A549 (cell line): Measurements from ENCODE around the gene ACVR1. TPM values are rescaled to one million over a fixed set of nuclear protein-coding genes. Genes with fewer than 3 reads are reported as not detected.

Experiments used
- ATAC-seq, 2 experiments: fragments of 200-7000 bp in 1 of 2; fragments of >200 bp in 1 of 2; cut with Nextera tagmentation in 1 of 2; cut with Tn5 transposase in 1 of 2; 3 replicates each; pipeline versions ENCODE4 v1.8.0 to v1.9.1; 2018 to 2020; ENCODE audit warnings: mild to moderate bottlenecking in 1 of 2, moderate library complexity in 1 of 2
- CTCF ChIA-PET: fragments of 300-600 bp; sonication (Branson Sonifier 250); formaldehyde crosslinking; extraction: SDS; loops from one replicate; lab custom pipeline; 2021; ENCODE audit warnings: antibody characterized with exemption, inconsistent platforms; lab: Yijun Ruan, JAX
- POLR2A ChIA-PET: fragments of 350-600 bp; formaldehyde crosslinking; extraction: SDS; loops from one replicate; lab custom pipeline; 2021; ENCODE audit warnings: antibody characterized with exemption, inconsistent platforms; lab: Yijun Ruan, JAX
- DNase-seq, 2 experiments: peaks; one replicate each; pipeline versions ENCODE4 v3.0.0 to v3.0.0-alpha.2; 2011 to 2016; ENCODE audit warnings: low read depth in 1 of 2, low spot score in 1 of 2
- FAIRE-seq: peaks from 2 replicates; lab custom pipeline; 2011; peaks lifted over from hg19 to GRCh38; lab: Jason Lieb, UNC
- H3K27ac ChIP-seq, 2 experiments: fragments of >200 bp; sonication (Bioruptor Twin); formaldehyde crosslinking; 3 replicates each; pipeline ENCODE4 v1.5.1; 2016 to 2017
- H3K4me1 ChIP-seq: fragments of >200 bp; sonication (Bioruptor Twin); formaldehyde crosslinking; 3 replicates; pipeline ENCODE4 v1.6.1; 2016
- H3K4me2 ChIP-seq: fragments of >200 bp; sonication (Bioruptor Twin); formaldehyde crosslinking; 3 replicates; pipeline ENCODE4 v1.6.1; 2016
- H3K4me3 ChIP-seq: fragments of >200 bp; sonication (Bioruptor Twin); formaldehyde crosslinking; 3 replicates; pipeline ENCODE4 v1.5.1; 2016
- H3K9me3 ChIP-seq: fragments of >200 bp; sonication (Bioruptor Twin); formaldehyde crosslinking; 3 replicates; pipeline ENCODE4 v1.6.1; 2016
- CBX2 ChIP-seq: fragments of 200-600 bp; sonication (generic); IDR thresholded peaks from 2 replicates; pipeline ENCODE4 v1.6.1; 2016; ENCODE audit warnings: low read depth, mild to moderate bottlenecking, borderline replicate concordance
- CBX8 ChIP-seq: fragments of 200-600 bp; sonication (generic); IDR thresholded peaks from 2 replicates; pipeline ENCODE4 v1.6.1; 2016
- CEBPB ChIP-seq, 2 experiments: fragments of >200 bp in 1 of 2; sonication (Bioruptor Twin) in 1 of 2; formaldehyde crosslinking in 1 of 2; IDR thresholded peaks; 2 replicates each; pipeline ENCODE4 v1.6.1; 2012 to 2016
- CHD4 ChIP-seq: fragments of 200-600 bp; sonication (generic); IDR thresholded peaks from 2 replicates; pipeline ENCODE4 v1.6.1; 2016; ENCODE audit warnings: antibody characterized with exemption, mild to moderate bottlenecking, borderline replicate concordance
- EHF ChIP-seq: fragments of 250-450 bp; sonication (Bioruptor Pico); IDR thresholded peaks from 2 replicates; pipeline ENCODE4 v1.5.0; 2020; ENCODE audit warnings: mild to moderate bottlenecking
- EHMT2 ChIP-seq: fragments of 200-600 bp; sonication (generic); IDR thresholded peaks from 2 replicates; pipeline ENCODE4 v1.6.1; 2016; ENCODE audit warnings: antibody characterized with exemption, low read depth, mild to moderate bottlenecking, moderate library complexity
- FOSB ChIP-seq: fragments of 250-450 bp; sonication (Bioruptor Pico); IDR thresholded peaks from 2 replicates; pipeline ENCODE4 v1.5.0; 2020; ENCODE audit warnings: mild to moderate bottlenecking, moderate library complexity
- HES2 ChIP-seq: fragments of >200 bp; sonication (Bioruptor Twin); formaldehyde crosslinking; IDR thresholded peaks from 2 replicates; pipeline ENCODE4 v1.6.1; 2016
- HOXA7 ChIP-seq: fragments of 250-450 bp; sonication (Bioruptor Pico); IDR thresholded peaks from 2 replicates; pipeline ENCODE4 v1.5.0; 2020; ENCODE audit warnings: mild to moderate bottlenecking, moderate library complexity
- HOXB13 ChIP-seq: fragments of 250-450 bp; sonication (Bioruptor Pico); IDR thresholded peaks from 2 replicates; pipeline ENCODE4 v1.5.0; 2020; ENCODE audit warnings: low read depth, mild to moderate bottlenecking, moderate library complexity
- KDM1A ChIP-seq: fragments of 200-600 bp; sonication (generic); IDR thresholded peaks from 2 replicates; pipeline ENCODE4 v1.6.1; 2016; ENCODE audit warnings: low read depth, mild to moderate bottlenecking
- PBX3 ChIP-seq: IDR thresholded peaks from 2 replicates; pipeline ENCODE4 v1.6.1; 2012
- PHF8 ChIP-seq: fragments of 200-600 bp; sonication (generic); IDR thresholded peaks from 2 replicates; pipeline ENCODE4 v1.6.1; 2016; ENCODE audit warnings: low read depth, mild to moderate bottlenecking, antibody characterized with exemption, moderate library complexity, borderline replicate concordance
- POLR2AphosphoS2 ChIP-seq: conservative IDR thresholded peaks from 2 replicates; pipeline ENCODE4 v1.6.1; 2012; ENCODE audit warnings: low read length, improper control_type of control experiment, inconsistent platforms
- RAD21 ChIP-seq, 2 experiments: fragments of >200 bp in 1 of 2; sonication (Bioruptor Twin) in 1 of 2; formaldehyde crosslinking in 1 of 2; IDR thresholded peaks in 1 of 2; conservative IDR thresholded peaks in 1 of 2; 2 replicates in 1 of 2; 3 replicates in 1 of 2; pipeline ENCODE4 v1.6.1; 2012 to 2018; ENCODE audit warnings: inconsistent platforms in 1 of 2
- RARB ChIP-seq: fragments of 250-450 bp; sonication (Bioruptor Pico); IDR thresholded peaks from 2 replicates; pipeline ENCODE4 v1.8.0; 2021; ENCODE audit warnings: mild to moderate bottlenecking, moderate library complexity
- RCOR1 ChIP-seq: fragments of 150-350 bp; IDR thresholded peaks from 2 replicates; pipeline ENCODE4 v1.6.1; 2014; ENCODE audit warnings: antibody characterized with exemption, low read length, low read depth
- ZC3H11A ChIP-seq: fragments of 450-650 bp; IDR thresholded peaks from 2 replicates; pipeline ENCODE4 v1.6.1; 2014; ENCODE audit warnings: antibody characterized with exemption, mild to moderate bottlenecking
- ZFP36 ChIP-seq: fragments of 450-650 bp; IDR thresholded peaks from 2 replicates; pipeline ENCODE4 v1.6.1; 2014; ENCODE audit warnings: borderline replicate concordance; ENCODE audit not compliant: partially characterized antibody
- WGBS: methylation state at CpG from one replicate; pipeline ENCODE4 v1.1.6; 2017; ENCODE audit errors: missing lambda C conversion rate; 5-methylcytosine and 5-hydroxymethylcytosine counted together
- polyA plus RNA-seq, 4 experiments: library from polyadenylated mRNA; depleted of rRNA in 3 of 4; stranded (reverse); fragments of >200 nt; fragmentation: RNase III in 1 of 4; extraction: RNeasy Plus Mini Kit Qiagen cat#74134 plus additional on column Dnase treatment in 1 of 4; gene quantifications; 2 replicates in 3 of 4; 3 replicates in 1 of 4; pipeline ENCODE4 v1.2.3, GENCODE V29; 2011 to 2017
- TF ChIP-seq, protein P1 (sequence below): IDR thresholded peaks from 2 replicates; pipeline ENCODE4 v1.6.1; 2012
- TF ChIP-seq, protein P2 (sequence below): fragments of 250-450 bp; sonication (Bioruptor Pico); IDR thresholded peaks from 2 replicates; pipeline ENCODE4 v1.5.0; 2020; ENCODE audit warnings: low read depth, mild to moderate bottlenecking, moderate library complexity
- TF ChIP-seq, protein P3 (sequence below): fragments of >200 bp; sonication (Bioruptor Twin); formaldehyde crosslinking; IDR thresholded peaks from 3 replicates; pipeline ENCODE4 v1.5.1; 2016

ACVR1 gene
- polyA plus RNA-seq, 2 of the 4 experiments (the other 2 are of a cell fraction) = 14.6 to 21.6 TPM

GRCh38 chr2:157911246-157911645 lies 35.1 kb upstream of the ACVR1 start:
- TF ChIP-seq ZFP36 = no peak
- no peak for TF ChIP-seq RCOR1
- TF ChIP-seq CBX8 = no peak
- TF ChIP-seq HOXB13 = no peak
- TF ChIP-seq RAD21 (conservative IDR thresholded peaks at IDR 0.05 in 1 of 2, IDR thresholded peaks at IDR 0.05 in 1 of 2) = no peak
- TF ChIP-seq HES2 = no peak
- no peak for TF ChIP-seq ZC3H11A
- TF ChIP-seq POLR2AphosphoS2 = no peak
- no peak for TF ChIP-seq HOXA7
- TF ChIP-seq CEBPB (IDR thresholded peaks at IDR 0.05) = no peak
- TF ChIP-seq PHF8 = no peak
- no peak for TF ChIP-seq CBX2
- TF ChIP-seq, protein P1, sequence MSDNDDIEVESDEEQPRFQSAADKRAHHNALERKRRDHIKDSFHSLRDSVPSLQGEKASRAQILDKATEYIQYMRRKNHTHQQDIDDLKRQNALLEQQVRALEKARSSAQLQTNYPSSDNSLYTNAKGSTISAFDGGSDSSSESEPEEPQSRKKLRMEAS = no peak
- TF ChIP-seq KDM1A = no peak
- TF ChIP-seq EHMT2 = no peak
- no peak for TF ChIP-seq CHD4
- TF ChIP-seq, protein P2, sequence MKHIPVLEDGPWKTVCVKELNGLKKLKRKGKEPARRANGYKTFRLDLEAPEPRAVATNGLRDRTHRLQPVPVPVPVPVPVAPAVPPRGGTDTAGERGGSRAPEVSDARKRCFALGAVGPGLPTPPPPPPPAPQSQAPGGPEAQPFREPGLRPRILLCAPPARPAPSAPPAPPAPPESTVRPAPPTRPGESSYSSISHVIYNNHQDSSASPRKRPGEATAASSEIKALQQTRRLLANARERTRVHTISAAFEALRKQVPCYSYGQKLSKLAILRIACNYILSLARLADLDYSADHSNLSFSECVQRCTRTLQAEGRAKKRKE (CRISPR knock-in tag) = no peak
- Histone ChIP-seq H3K4me3 (no peak overlapping the region), H3K4me1 (no peaks in the 10 kb centered on the region), H3K27ac (no peak overlapping the region), H3K9me3 (no peaks in the 10 kb centered on the region), H3K4me2 (no peak overlapping the region)
- no peak for ATAC-seq
- FAIRE-seq = no peak
- ChIA-PET CTCF (interaction anchor here (1.8 kb wide), 1 partner anchor 10 kb away, joined by 4 read pairs; no protein-coding TSS in a partner anchor), POLR2A (no interaction called here)
- no peak for DNase-seq

GRCh38 chr2:157905092-157905491 lies 29.0 kb upstream of the ACVR1 start:
- no peak overlapping the region for H3K4me2 ChIP-seq
- H3K27ac ChIP-seq = no peak overlapping the region
- ChIA-PET POLR2A (no interaction called here), CTCF (interaction anchor here (0.7 kb wide), 1 partner anchor 125 kb away, joined by 3 read pairs; no protein-coding TSS in a partner anchor)
- ATAC-seq = no peak
- DNase-seq = no peak
- H3K4me1 ChIP-seq = no peaks in the 10 kb centered on the region
- no peaks in the 10 kb centered on the region for H3K9me3 ChIP-seq
- TF ChIP-seq RARB (no peak), EHF (CRISPR knock-in tag) (no peak), FOSB (no peak), PBX3 (no peak), KDM1A (no peak)
- TF ChIP-seq, protein P3, sequence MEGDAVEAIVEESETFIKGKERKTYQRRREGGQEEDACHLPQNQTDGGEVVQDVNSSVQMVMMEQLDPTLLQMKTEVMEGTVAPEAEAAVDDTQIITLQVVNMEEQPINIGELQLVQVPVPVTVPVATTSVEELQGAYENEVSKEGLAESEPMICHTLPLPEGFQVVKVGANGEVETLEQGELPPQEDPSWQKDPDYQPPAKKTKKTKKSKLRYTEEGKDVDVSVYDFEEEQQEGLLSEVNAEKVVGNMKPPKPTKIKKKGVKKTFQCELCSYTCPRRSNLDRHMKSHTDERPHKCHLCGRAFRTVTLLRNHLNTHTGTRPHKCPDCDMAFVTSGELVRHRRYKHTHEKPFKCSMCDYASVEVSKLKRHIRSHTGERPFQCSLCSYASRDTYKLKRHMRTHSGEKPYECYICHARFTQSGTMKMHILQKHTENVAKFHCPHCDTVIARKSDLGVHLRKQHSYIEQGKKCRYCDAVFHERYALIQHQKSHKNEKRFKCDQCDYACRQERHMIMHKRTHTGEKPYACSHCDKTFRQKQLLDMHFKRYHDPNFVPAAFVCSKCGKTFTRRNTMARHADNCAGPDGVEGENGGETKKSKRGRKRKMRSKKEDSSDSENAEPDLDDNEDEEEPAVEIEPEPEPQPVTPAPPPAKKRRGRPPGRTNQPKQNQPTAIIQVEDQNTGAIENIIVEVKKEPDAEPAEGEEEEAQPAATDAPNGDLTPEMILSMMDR = no peak
- H3K4me3 ChIP-seq = no peak overlapping the region
- no peak for FAIRE-seq
- WGBS = 75% methylated on average over 4 of the region's 4 CpGs
